Endothelial cell of umbilical vein (primary cell): ENCODE measurements around the gene RUNX2. TPM values are rescaled to one million over a fixed set of nuclear protein-coding genes. Genes with fewer than 3 reads are reported as not detected.

Experiments
- BruUV-seq: library from RNA; stranded (reverse); fragments of 400-500 nt; replicated peaks from 2 replicates; lab custom pipeline; 2021; lab: Mats Ljungman, UMichigan
- CTCF ChIA-PET: fragments of 300-600, 350-600 bp; sonication (Branson Sonifier 250); formaldehyde crosslinking; loops from one replicate; lab custom pipeline; 2021; ENCODE audit warnings: antibody characterized with exemption, inconsistent platforms; lab: Charles Lee
- POLR2A ChIA-PET: fragments of 300-600, 350-600 bp; sonication (Branson Sonifier 250); formaldehyde crosslinking; loops from one replicate; lab custom pipeline; 2021; ENCODE audit warnings: antibody characterized with exemption, inconsistent platforms; lab: Charles Lee
- DNase-seq: peaks from one replicate; pipeline ENCODE4 v3.0.0-alpha.2; 2011; ENCODE audit warnings: low read depth, low spot score
- FAIRE-seq: peaks from 2 replicates; lab custom pipeline; 2011; peaks lifted over from hg19 to GRCh38; lab: Jason Lieb, UNC
- H2AFZ ChIP-seq: 2 replicates; pipeline ENCODE4 v1.6.0; 2012; ENCODE audit warnings: low read depth, low read length, control low read depth, inconsistent platforms
- H3K27ac ChIP-seq: 2 replicates; pipeline ENCODE4 v1.5.1; 2011; ENCODE audit warnings: low read depth, mild to moderate bottlenecking, control low read depth, low read length, moderate library complexity; ENCODE audit not compliant: insufficient read depth
- H3K27me3 ChIP-seq, 2 experiments: 2 replicates each; pipeline versions ENCODE4 v1.6.0 to v1.6.1; 2011; ENCODE audit warnings: low read length in 2 of 2, mixed read lengths in 1 of 2; ENCODE audit not compliant: control insufficient read depth in 2 of 2, insufficient read depth in 2 of 2
- H3K36me3 ChIP-seq, 2 experiments: 2 replicates in 1 of 2; 3 replicates in 1 of 2; pipeline ENCODE4 v1.5.1; 2011; ENCODE audit warnings: low read length in 2 of 2, mild to moderate bottlenecking in 1 of 2, moderate library complexity in 1 of 2; ENCODE audit not compliant: control insufficient read depth in 2 of 2, insufficient read depth in 2 of 2; ENCODE audit errors: extremely low read depth in 1 of 2
- H3K4me1 ChIP-seq: 3 replicates; pipeline ENCODE4 v1.5.1; 2011; ENCODE audit warnings: mild to moderate bottlenecking, low read length; ENCODE audit not compliant: control insufficient read depth, insufficient read depth; ENCODE audit errors: extremely low read depth
- H3K4me2 ChIP-seq: 2 replicates; pipeline ENCODE4 v1.6.1; 2011; ENCODE audit warnings: low read length, control low read depth, mixed read lengths; ENCODE audit not compliant: insufficient read depth
- H3K4me3 ChIP-seq, 3 experiments: fragments of 200-600 bp in 1 of 3; sonication (generic), shearing (Covaris generic) in 1 of 3; replicated peaks in 1 of 3; 2 replicates each; pipeline ENCODE4 v1.5.1; 2011 to 2016; ENCODE audit warnings: control low read depth in 3 of 3, low read length in 3 of 3, mild to moderate bottlenecking in 2 of 3, inconsistent platforms in 1 of 3, low read depth in 1 of 3, moderate library complexity in 1 of 3; ENCODE audit not compliant: insufficient read depth in 1 of 3
- H3K79me2 ChIP-seq: 2 replicates; pipeline ENCODE4 v1.6.0; 2012; ENCODE audit warnings: low read length, inconsistent platforms; ENCODE audit not compliant: control insufficient read depth, insufficient read depth
- H3K9ac ChIP-seq: replicated peaks from 2 replicates; pipeline ENCODE3; 2011; ENCODE audit warnings: low read length, control low read depth; ENCODE audit not compliant: insufficient read depth; ENCODE audit errors: extremely low read depth
- H3K9me1 ChIP-seq: replicated peaks from 3 replicates; pipeline ENCODE4 v1.6.0; 2011; ENCODE audit warnings: mild to moderate bottlenecking, low read length; ENCODE audit not compliant: control insufficient read depth, insufficient read depth; ENCODE audit errors: extremely low read depth
- H3K9me3 ChIP-seq: replicated peaks from 2 replicates; pipeline ENCODE4 v1.5.1; 2012; ENCODE audit warnings: low read length, inconsistent platforms; ENCODE audit not compliant: control insufficient read depth, insufficient read depth
- H4K20me1 ChIP-seq: replicated peaks from 2 replicates; pipeline ENCODE3; 2011; ENCODE audit warnings: mild to moderate bottlenecking, low read length; ENCODE audit not compliant: control insufficient read depth, insufficient read depth; ENCODE audit errors: extremely low read depth
- EZH2 ChIP-seq: IDR thresholded peaks from 2 replicates; pipeline ENCODE4 v1.6.1; 2012; ENCODE audit warnings: borderline replicate concordance, low read depth, mild to moderate bottlenecking, moderate library complexity, low read length, inconsistent platforms; ENCODE audit not compliant: severe bottlenecking
- FOS ChIP-seq: IDR thresholded peaks from 2 replicates; pipeline ENCODE4 v1.6.1; 2011; ENCODE audit warnings: mild to moderate bottlenecking, low read length, moderate library complexity, borderline replicate concordance; ENCODE audit not compliant: insufficient read depth
- GATA2 ChIP-seq: IDR thresholded peaks from 2 replicates; pipeline ENCODE4 v1.7.0; 2011; ENCODE audit warnings: low read depth, mild to moderate bottlenecking, moderate library complexity, mixed read lengths, low read length; ENCODE audit not compliant: insufficient read length, insufficient read depth
- JUN ChIP-seq: IDR thresholded peaks from 2 replicates; pipeline ENCODE4 v1.6.1; 2011; ENCODE audit warnings: borderline replicate concordance, low read depth; ENCODE audit not compliant: insufficient read length, insufficient read depth
- MYC ChIP-seq: IDR thresholded peaks from one replicate; pipeline ENCODE4 v1.6.1; 2011; ENCODE audit warnings: mild to moderate bottlenecking, low read depth, low read length
- POLR2A ChIP-seq: IDR thresholded peaks from 2 replicates; pipeline ENCODE4 v1.6.1; 2012; ENCODE audit warnings: low read depth, mild to moderate bottlenecking, control low read depth, low read length
- POLR2AphosphoS5 ChIP-seq: IDR thresholded peaks from 2 replicates; pipeline ENCODE4 v1.6.1; 2012; ENCODE audit warnings: low read depth, mild to moderate bottlenecking, control low read depth, low read length, moderate library complexity; ENCODE audit not compliant: insufficient read depth
- dilution Hi-C: fragments of 300-500 bp; cut with MboI; formaldehyde crosslinking; loops from one replicate; pipeline ENCODE4 v1.15.0; 2019; ENCODE audit warnings: low sequenced_read_pairs; ENCODE audit not compliant: extremely low pct_ligation_motif_present
- intact Hi-C: fragments of 100-400 bp; cut with micrococcal nuclease; formaldehyde crosslinking; loops from one replicate; pipeline ENCODE4 v1.10.0; 2022
- polyA plus RNA-seq, 4 experiments: library from polyadenylated mRNA; depleted of rRNA in 3 of 4; stranded (reverse) in 3 of 4; unstranded in 1 of 4; fragments of >200 nt; gene quantifications; 2 replicates each; pipeline versions ENCODE4 v1.2.1 to v1.2.3, GENCODE V29; 2011 to 2012; ENCODE audit warnings: missing spikeins in 1 of 4
- total RNA-seq: library from RNA; stranded (reverse); gene quantifications from 2 replicates; pipeline ENCODE4 v1.2.3, GENCODE V29; 2021
- TF ChIP-seq, protein P1 (sequence below): IDR thresholded peaks from 2 replicates; pipeline ENCODE4 v1.6.1; 2011; ENCODE audit not compliant: insufficient read depth, insufficient read length
- TF ChIP-seq, protein P2 (sequence below), 2 donors: IDR thresholded peaks; 1 replicate in 1 of 2; 2 replicates in 1 of 2; pipeline ENCODE4 v1.5.1; 2011; ENCODE audit warnings: low read length in 2 of 2, mild to moderate bottlenecking in 2 of 2, moderate library complexity in 2 of 2, control low read depth in 1 of 2, inconsistent platforms in 1 of 2, low read depth in 1 of 2; ENCODE audit not compliant: insufficient read depth in 1 of 2; ENCODE audit errors: extremely low read depth in 1 of 2

The RUNX2 gene
- total and polyA plus RNA-seq, 2 donors (not counting 3 experiments of a cell fraction or from before 2014, with no cell fraction given) = 0.06 TPM; not detected in 1

DNA sequence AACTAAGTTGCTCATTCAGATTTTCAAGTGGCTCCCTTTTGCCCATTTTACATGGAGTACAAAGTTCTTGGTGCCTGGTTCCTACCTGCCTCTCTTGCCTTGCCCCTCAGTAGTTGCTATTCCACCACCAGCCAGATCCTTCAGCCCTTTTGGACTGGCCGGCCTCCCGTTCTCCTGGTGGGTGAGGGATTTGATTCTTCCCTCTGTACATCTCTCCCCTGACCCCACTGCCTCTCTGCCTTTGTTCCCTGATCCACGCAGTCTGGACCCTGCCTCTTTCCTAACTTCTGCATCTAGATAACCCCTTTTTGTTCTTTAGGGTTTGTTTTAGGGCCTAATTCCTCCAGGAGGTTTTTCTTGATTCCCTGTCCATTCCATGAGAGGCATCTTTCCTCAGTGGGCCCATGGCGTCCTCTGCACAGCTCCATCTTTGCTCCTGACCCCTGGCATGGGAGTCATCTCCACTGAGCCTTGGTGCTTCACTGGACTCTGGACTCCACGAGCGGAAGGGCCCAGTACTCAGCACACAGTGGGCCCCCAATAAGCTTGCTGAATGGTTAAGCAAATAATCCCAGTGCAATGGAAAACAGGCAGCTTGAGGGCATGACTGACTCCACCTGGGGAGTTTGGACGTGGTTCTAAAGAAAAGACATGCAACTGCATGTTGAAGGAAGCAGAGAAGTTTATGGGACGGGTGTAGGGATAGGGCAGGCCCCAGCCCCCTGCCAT, 358.9 kb downstream of the RUNX2 start:
- no peak overlapping the region for H3K27ac ChIP-seq
- no peak for FAIRE-seq

More for the DNA sequence above, 358.9 kb downstream of the RUNX2 start:
- no TSS peak for BruUV-seq
- POLR2A ChIA-PET = no interaction called here
- Histone ChIP-seq H3K9me3 (no peaks in the 10 kb centered on the region), H2AFZ (no peak overlapping the region), H3K4me1 (no peaks in the 10 kb centered on the region), H3K9me1 (no peaks in the 10 kb centered on the region), H3K9ac (no peak overlapping the region), H3K4me3 (no peak overlapping the region), H3K27me3 (peaks cover 4 to 6% of the 10 kb centered on the region in 2 experiments), H3K79me2 (no peaks in the 10 kb centered on the region), H4K20me1 (no peaks in the 10 kb centered on the region), H3K4me2 (no peak overlapping the region), H3K36me3 (no peaks in the 10 kb centered on the region)
- dilution Hi-C loops = no loop called here
- DNase-seq = no peak
- CTCF ChIA-PET = no interaction called here
- TF ChIP-seq FOS (no peak), GATA2 (no peak), JUN (no peak), POLR2AphosphoS5 (no peak), MYC (no peak), EZH2 (no peak), POLR2A (no peak)
- TF ChIP-seq, protein P1, sequence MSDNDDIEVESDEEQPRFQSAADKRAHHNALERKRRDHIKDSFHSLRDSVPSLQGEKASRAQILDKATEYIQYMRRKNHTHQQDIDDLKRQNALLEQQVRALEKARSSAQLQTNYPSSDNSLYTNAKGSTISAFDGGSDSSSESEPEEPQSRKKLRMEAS = no peak
- TF ChIP-seq, protein P2, sequence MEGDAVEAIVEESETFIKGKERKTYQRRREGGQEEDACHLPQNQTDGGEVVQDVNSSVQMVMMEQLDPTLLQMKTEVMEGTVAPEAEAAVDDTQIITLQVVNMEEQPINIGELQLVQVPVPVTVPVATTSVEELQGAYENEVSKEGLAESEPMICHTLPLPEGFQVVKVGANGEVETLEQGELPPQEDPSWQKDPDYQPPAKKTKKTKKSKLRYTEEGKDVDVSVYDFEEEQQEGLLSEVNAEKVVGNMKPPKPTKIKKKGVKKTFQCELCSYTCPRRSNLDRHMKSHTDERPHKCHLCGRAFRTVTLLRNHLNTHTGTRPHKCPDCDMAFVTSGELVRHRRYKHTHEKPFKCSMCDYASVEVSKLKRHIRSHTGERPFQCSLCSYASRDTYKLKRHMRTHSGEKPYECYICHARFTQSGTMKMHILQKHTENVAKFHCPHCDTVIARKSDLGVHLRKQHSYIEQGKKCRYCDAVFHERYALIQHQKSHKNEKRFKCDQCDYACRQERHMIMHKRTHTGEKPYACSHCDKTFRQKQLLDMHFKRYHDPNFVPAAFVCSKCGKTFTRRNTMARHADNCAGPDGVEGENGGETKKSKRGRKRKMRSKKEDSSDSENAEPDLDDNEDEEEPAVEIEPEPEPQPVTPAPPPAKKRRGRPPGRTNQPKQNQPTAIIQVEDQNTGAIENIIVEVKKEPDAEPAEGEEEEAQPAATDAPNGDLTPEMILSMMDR (IDR thresholded peaks at IDR 0.05; ENCODE audit: extremely low read depth in 1 of 2, insufficient read depth in 1 of 2, low read depth in 1 of 2, low read length in 2 of 2) = no peak
- intact Hi-C loops = no loop called here
